Ovary (tissue), 3 donors: ENCODE measurements around the gene NPAS3.

Experiments used
- CTCF ChIP-seq, 3 donors: fragments of 450-650 bp in 2 of 3; fragments of 200-600 bp in 1 of 3; IDR thresholded peaks; one replicate each; pipeline versions ENCODE4 v1.5.1 to v1.8.0; 2016 to 2022; ENCODE audit warnings: antibody characterized with exemption in 3 of 3, mild to moderate bottlenecking in 1 of 3
- EP300 ChIP-seq: sonication (generic); formaldehyde crosslinking; IDR thresholded peaks from one replicate; pipeline ENCODE4 v1.6.1; 2017; ENCODE audit warnings: antibody characterized with exemption
- POLR2A ChIP-seq: fragments of 450-650 bp; IDR thresholded peaks from one replicate; pipeline ENCODE4 v1.6.1; 2017; ENCODE audit warnings: antibody characterized with exemption, mild to moderate bottlenecking, moderate library complexity
- donor health status: DM: no; HTN: no; CAD: no.

DNA sequence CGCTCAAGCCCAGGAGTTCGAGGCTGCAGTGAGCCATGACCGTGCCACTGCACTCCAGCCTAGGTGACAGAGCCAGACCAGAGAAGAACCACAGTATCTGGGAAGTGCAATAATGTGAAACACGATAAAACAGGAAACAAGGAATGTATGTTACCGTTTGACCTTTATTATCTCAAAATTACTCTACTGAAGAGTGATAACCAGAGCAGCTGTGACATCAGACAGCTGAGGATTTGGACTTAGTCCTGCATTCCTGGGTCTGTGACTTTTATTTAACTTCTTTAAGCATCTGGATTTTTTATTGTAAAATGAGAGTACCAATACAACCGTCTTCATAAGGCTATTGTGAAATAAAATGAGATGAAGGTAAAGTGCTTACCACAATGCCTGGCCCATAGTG lies 806.5 kb downstream of the NPAS3 start:
- TF ChIP-seq POLR2A (no peak), EP300 (no peak), CTCF (IDR thresholded peaks at IDR 0.05) (no peak)
